Thoracic aorta endothelial cell (primary cell): Measurements from ENCODE around the gene HAUS7. TPM values are rescaled to one million over a fixed set of nuclear protein-coding genes. Genes with fewer than 3 reads are reported as not detected.

Source experiments
- small RNA-seq: library from RNA; depleted of rRNA; stranded (forward); fragments of <200 nt; gene quantifications from one replicate; pipeline ENCODE3, GENCODE V24; 2012
- total RNA-seq: library from RNA; depleted of rRNA; stranded (reverse); fragments of >200 nt; gene quantifications from 2 replicates; pipeline ENCODE4 v1.2.3, GENCODE V29; 2012

The HAUS7 gene
- total RNA-seq, result 20.3 and 26.6 TPM in 2 replicates

GRCh38 chrX:153470411-153471363 is at the start of gene HAUS7:
HAUS7 (minus strand) TSS chrX:153470576; CDS start chrX:153470557, 19 bp downstream.

GRCh38 chrX:153517423-153517822 is 47.0 kb upstream of the HAUS7 start, which contains the start of gene ATP2B3:
ATP2B3 (plus strand) TSS chrX:153517642; CDS start chrX:153536248, 18,606 bp downstream.

DNA sequence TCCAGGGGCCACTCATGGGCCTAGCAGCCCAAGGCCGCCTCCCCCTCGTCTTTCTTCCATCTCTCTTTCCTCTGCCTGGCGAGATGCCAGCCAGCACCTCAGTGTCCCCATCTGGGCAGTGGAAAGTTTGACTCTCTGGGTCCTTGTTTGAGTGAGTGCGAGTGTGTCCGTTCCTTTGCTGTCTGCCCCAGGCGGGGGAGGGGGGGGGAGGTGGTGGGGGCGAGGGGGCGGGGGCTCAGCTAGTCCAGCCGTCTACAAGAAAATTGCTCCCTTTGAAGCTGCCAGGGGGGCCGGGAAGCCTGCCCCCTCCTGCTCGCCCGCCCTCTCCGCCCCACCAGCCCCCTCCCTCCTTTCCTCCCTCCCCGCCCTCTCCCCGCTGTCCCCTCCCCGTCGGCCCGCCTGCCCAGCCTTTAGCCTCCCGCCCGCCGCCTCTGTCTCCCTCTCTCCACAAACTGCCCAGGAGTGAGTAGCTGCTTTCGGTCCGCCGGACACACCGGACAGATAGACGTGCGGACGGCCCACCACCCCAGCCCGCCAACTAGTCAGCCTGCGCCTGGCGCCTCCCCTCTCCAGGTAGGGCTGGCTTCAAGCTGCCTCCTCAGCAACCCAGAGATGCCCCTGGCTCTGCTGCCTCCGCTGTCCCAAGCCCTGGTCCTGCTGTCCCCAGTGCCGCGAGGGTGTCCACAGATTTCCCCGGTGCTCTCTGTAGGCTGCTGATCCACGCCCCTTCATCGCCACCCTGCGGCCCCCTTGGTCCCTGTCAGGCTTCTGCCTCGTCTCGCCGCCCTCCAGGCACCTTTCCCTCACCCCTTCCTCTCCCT is 24.4 kb upstream of the HAUS7 start, which contains the start of gene BGN:
BGN (plus strand) TSS at position 440 of the 821 bp plus-strand sequence. CDS start 9,652 bp downstream, outside the sequence.

GRCh38 chrX:153445856-153446635 is 24.3 kb downstream of the HAUS7 start, which contains the start of gene TREX2:
TREX2 (minus strand) TSS chrX:153446056; CDS start chrX:153445430, 626 bp downstream.

DNA sequence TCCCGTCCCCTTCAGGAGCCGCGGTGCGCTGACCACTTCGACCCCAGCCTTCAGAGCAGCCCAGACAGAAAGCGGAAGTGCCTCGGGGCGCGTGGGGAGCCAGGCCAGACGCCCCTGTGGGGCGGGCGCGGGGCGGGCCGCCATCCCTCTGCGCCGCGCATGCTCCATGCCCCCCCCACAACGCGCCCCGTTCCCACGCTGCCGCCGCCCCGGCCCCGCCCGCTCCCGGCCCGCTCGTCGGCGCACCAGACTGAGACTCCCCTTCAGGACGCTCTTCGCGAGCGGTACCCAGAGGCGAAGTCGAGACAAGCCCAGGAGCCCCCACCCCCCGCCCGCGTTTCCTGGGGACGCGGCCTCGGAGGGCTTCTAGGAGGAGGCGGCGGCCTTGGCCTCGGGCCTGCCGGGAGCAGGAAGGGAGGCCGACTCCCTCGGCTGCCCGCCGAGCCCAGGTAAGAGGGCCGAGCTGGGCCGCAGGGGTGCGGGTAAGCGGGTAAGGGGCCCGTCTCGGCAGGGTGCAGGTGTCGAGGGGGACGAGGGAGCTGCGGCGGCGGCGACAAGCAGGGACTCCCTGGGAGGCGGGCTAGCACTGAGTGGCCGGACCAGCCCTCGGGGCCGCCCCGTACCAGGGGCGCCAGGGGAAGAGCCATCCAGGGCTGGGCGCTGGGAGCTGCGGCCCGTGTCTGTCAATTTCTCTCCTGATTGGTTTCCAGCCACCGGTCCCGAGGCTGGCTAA is 59.0 kb downstream of the HAUS7 start, which contains the start of gene ZFP92:
ZFP92 (plus strand) TSS at position 218 of the 733 bp plus-strand sequence. CDS start 6,851 bp downstream, outside the sequence.

DNA sequence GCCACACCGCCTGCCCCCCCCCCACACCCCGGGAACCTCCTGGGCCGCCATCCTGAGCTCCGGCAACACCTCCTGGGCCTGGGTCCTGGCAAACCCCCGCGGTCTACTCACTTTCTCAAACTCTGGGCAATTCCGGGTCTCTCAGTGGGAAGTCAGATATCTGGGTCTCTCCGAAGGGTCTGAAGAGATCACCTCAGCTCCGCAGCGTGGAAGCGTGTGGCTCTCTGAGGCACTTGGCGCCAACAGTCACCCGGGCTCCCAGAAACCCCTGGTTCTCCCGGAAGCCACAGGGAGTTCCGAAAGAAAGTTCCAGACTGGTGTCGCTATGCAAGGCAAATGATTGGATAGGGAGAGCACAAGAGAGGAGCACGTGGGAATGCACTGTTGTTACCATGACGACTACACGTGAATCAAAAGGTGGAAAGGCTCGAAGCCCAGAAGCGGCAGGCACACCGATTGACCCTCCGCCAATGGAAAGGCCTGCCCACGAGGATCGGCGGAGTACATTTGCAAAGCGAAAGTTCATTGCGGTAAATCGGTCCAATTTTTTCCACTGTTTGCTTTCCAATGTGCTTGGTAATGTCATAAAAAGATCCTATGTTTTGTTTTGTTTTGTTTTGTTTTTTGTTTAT is 69.1 kb downstream of the HAUS7 start, which contains the start of gene PNMA6E:
PNMA6E (minus strand) TSS at position 218 of the 632 bp plus-strand sequence. CDS start 2,501 bp downstream, outside the sequence.

Small RNA genes lying within 50 kb of the gene (small RNA-seq; reads per million reads assigned to genes)
- not detected for gene RN7SL667P

Other genes starting within 250 kb of the HAUS7 start
- gene PNMA6F, start 148.8 kb downstream of the HAUS7 start, total RNA-seq, result not detected in 2 replicates
- 8.8 and 9.8 TPM in 2 replicates for gene ZNF275, start 136.4 kb downstream of the HAUS7 start, total RNA-seq
- gene PNMA6E, start 69.2 kb downstream of the HAUS7 start, total RNA-seq, result not detected in 2 replicates
- gene ZFP92, start 59.1 kb downstream of the HAUS7 start, total RNA-seq, result 0.13 and 1.5 TPM in 2 replicates
- gene TREX2, start 24.5 kb downstream of the HAUS7 start, total RNA-seq, result 1.0 and 1.2 TPM in 2 replicates
- gene BGN, start 24.4 kb upstream of the HAUS7 start, total RNA-seq, result 13.4 and 34.2 TPM in 2 replicates
- not detected in 2 replicates for gene ATP2B3, start 47.1 kb upstream of the HAUS7 start, total RNA-seq
- 25.4 and 27.7 TPM in 2 replicates for gene CCNQ, start 128.6 kb upstream of the HAUS7 start, total RNA-seq
- 0.13 and 0.29 TPM in 2 replicates for gene DUSP9, start 176.6 kb upstream of the HAUS7 start, total RNA-seq
- gene PNCK, start 203.2 kb upstream of the HAUS7 start, total RNA-seq, result not detected in 2 replicates
- gene SLC6A8, start 217.3 kb upstream of the HAUS7 start, total RNA-seq, result 9.6 and 12.8 TPM in 2 replicates